Omental fat pad (tissue), 4 donors: ENCODE measurements around the gene FAM193A. TPM values are rescaled to one million over a fixed set of nuclear protein-coding genes. Genes with fewer than 3 reads are reported as not detected.

ENCODE experiments used
- ATAC-seq: fragments of 150-250 bp; one replicate; pipeline ENCODE4 v1.9.1; 2016; ENCODE audit warnings: mild to moderate bottlenecking, moderate library complexity; ENCODE audit not compliant: low FRiP score
- DNase-seq: peaks from one replicate; pipeline ENCODE4 v3.0.0-alpha.2; 2019; ENCODE audit warnings: low spot score
- total RNA-seq, 4 donors: library from RNA; depleted of rRNA; stranded (reverse); fragments of >200 nt; gene quantifications; one replicate each; pipeline ENCODE4 v1.1.0, GENCODE V29; 2016
- TF ChIP-seq, protein P1 (sequence below), 3 donors: fragments of 450-650 bp; IDR thresholded peaks; one replicate each; pipeline ENCODE4 v1.5.1; 2016 to 2017; ENCODE audit warnings: antibody characterized with exemption in 3 of 3, mild to moderate bottlenecking in 3 of 3, moderate library complexity in 2 of 3

FAM193A gene
- total RNA-seq, 4 donors from 2014 or later = 16.7 to 30.1 (median 24.9) TPM

DNA sequence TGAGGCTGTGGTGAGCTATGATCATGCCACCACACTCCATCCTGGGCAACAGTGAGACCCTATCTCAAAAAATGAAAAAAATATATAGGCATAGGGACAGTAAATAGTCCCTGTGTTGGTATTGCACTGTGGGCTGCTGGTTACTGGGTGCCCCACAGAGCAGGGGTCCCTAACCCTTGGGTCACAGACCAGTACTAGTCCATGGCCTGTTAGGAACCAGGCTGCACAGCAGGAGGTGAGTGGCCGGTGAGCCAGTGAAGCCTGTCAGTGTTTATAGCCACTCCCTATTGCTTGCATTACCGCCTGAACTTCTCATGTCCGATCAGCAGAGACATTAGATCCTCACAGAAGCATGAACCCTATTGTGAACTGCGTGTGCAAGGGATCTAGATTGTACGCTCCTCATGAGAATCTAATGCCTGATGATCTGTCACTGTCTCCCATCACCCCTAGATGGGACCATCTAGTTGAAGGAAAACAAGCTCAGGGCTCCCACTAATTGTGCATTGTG is 113.2 kb downstream of the FAM193A start:
- DNase-seq = no peak
- no peak for ATAC-seq
- TF ChIP-seq, protein P1, sequence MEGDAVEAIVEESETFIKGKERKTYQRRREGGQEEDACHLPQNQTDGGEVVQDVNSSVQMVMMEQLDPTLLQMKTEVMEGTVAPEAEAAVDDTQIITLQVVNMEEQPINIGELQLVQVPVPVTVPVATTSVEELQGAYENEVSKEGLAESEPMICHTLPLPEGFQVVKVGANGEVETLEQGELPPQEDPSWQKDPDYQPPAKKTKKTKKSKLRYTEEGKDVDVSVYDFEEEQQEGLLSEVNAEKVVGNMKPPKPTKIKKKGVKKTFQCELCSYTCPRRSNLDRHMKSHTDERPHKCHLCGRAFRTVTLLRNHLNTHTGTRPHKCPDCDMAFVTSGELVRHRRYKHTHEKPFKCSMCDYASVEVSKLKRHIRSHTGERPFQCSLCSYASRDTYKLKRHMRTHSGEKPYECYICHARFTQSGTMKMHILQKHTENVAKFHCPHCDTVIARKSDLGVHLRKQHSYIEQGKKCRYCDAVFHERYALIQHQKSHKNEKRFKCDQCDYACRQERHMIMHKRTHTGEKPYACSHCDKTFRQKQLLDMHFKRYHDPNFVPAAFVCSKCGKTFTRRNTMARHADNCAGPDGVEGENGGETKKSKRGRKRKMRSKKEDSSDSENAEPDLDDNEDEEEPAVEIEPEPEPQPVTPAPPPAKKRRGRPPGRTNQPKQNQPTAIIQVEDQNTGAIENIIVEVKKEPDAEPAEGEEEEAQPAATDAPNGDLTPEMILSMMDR (IDR thresholded peaks at IDR 0.05) = no peak

DNA sequence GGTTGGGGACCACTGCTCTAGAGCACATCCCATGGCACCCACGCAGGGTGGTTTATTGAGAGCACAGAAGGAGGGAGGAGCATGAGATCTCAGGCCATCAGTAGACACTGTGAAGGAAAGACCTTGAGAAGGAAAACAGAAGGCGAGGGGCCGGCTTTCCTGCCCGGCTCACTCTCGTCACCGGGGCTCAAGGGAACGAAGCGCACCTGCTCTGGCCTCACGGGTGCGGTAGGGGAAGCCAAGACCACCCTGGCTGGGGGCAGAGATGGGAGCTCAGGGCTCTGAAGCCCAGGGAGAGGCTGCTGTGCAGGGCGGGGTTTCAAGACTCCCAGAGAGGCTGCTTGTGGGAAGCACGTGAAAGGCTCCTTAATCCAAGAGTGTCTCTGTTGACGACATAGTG is 113.8 kb downstream of the FAM193A start:
- TF ChIP-seq, protein P1 (IDR thresholded peaks at IDR 0.05) = no peak
- DNase-seq (no peak), ATAC-seq (no peak)

DNA sequence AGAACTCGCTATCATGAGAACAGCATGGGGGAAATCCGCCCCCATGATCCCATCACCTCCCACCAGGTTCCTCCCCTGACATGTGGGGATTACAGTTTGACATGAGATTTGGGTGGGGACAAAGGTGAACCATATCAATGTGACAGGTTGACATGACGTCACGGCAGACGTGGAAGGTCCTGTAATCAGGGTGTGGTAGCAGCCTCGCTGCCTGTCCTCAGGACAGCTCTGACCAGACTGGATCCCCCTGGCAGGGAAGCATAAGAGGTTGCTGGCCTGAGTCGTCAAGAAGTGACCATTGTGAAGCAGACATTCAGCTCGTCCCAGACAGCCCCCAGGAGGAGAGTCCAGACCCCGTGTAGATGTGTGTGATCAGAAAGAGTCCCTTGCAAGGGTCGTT is 115.1 kb downstream of the FAM193A start:
- DNase-seq = no peak
- TF ChIP-seq, protein P1 (IDR thresholded peaks at IDR 0.05) = no peak
- ATAC-seq = no peak

DNA sequence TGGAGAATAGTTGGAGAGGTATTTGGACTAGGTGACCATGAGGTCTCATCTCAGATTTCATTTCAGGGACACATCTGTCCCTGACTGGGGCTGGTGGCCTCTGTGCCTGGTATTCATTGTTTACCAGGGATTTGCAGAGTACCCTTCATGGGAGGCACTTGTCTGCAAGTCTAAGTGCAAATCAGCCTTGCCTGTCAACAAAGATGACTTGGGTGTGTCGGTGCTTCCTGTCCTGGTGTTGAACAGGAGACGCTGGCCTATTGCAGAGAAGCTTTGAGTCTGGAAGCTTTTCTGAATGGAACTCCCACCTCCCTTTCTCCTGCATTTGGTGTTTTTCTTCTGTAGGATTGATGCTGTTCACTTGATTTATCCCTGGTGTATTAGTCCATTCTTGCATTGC is 115.6 kb downstream of the FAM193A start:
- TF ChIP-seq, protein P1 (IDR thresholded peaks at IDR 0.05) = no peak
- DNase-seq = no peak
- ATAC-seq = no peak

DNA sequence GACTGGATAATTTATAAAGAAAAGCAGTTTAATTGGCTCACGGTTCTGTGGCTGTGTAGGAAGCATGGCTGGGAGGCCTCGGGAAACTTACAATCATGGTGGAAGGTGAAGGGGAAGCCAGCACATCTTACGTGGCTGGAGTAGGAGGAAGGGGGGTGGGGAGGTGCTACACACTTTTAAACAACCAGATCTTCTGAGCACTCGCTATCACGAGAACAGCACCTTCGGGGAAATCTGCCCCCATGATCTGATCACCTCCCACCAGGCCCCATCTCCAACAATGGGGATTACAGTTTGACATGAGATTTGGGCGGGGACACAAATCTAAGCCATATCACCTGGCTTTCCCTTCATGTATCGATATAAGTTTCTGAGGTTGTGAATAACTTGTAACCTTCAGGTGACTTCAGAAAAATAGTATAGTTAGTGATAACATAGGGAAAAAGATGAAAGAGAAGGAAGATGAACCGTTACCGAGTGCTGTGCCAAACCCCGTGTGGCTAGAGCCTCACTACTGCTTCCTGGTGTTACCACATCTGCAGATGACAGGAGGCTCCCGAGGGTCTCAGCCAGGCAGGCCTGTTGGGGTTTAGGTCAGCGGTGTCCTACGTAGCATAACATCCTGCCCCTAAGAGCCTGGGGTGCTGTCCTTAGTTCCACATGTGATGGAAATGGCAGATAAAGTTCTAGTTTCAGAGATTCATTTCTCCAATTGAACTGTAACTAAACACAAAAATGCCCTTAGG is 116.1 kb downstream of the FAM193A start:
- ATAC-seq = no peak
- no peak for DNase-seq
- TF ChIP-seq, protein P1 (IDR thresholded peaks at IDR 0.05) = no peak

DNA sequence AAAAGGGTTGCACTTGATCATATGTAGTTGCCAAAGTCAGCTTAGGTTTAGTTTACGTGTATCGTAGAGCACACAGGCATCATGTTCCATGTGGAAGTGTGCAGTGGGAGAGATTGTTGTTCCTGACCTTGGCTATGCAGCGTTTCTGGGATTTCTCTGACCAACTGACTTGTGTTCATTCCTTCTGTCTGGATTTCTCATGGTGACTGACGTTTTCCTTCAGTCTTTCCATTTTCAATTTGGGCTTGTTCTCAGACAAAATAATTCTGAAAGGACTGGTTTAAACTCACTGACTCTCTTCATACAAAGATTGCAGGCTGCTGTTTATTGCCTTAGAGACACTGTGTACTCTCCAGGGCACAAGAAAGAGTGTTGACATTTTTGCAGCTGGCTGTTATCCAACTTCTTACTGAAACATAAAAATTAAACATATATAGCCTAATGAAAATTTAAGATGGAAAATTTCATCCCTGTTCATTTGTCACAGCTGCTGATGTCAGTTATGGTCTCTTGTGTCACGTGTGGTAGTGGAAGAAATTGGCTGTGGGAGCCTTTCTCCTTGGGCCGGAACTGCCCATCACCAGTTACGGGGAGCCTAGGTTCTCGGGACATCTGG is 124.3 kb downstream of the FAM193A start:
- no peak for ATAC-seq
- TF ChIP-seq, protein P1 (IDR thresholded peaks at IDR 0.05) = no peak
- no peak for DNase-seq

DNA sequence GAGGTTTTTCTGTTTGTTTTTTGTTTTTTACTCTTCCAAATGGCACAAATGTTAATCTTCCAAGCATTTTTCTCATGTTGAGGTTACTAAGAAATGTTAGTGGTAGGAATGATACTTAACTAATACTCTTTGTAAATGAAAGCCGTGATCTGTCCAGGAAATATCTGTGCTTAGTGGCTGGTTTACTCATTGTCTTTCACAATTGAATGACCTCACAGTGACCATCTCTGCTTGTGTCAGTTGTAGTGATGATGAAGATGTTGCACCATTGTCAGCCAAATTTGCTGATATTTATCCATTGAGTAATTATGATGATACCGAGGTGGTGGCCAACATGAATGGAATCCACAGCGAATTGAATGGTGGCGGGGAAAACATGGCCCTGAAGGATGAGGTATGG is 126.2 kb downstream of the FAM193A start:
- ATAC-seq = peak; percentile 47
- DNase-seq = no peak
- TF ChIP-seq, protein P1 (IDR thresholded peaks at IDR 0.05) = no peak
